K562 (cell line): ENCODE data around the gene RAB12. TPM values are rescaled to one million over a fixed set of nuclear protein-coding genes. Genes with fewer than 3 reads are reported as not detected.
A peak's percentile ranks its signal among the peaks of the same experiment; 100 is the strongest.

Source experiments
- ATAC-seq: fragments of 200-7000 bp; cut with Tn5 transposase; 3 replicates; pipeline ENCODE4 v1.9.1; 2020; ENCODE audit warnings: moderate library complexity
- BruUV-seq: library from RNA; stranded (reverse); fragments of 400-500 nt; replicated peaks from 2 replicates; lab custom pipeline; 2021; lab: Mats Ljungman, UMichigan
- CTCF ChIA-PET: fragments of 300-600 bp; formaldehyde crosslinking; extraction: SDS; loops from one replicate; lab custom pipeline; 2021; ENCODE audit warnings: low intra/inter-chr PET ratio; lab: Yijun Ruan, JAX
- POLR2A ChIA-PET: fragments of 300-600, 350-650 bp; sonication (Branson Sonifier 250); formaldehyde crosslinking; extraction: SDS; loops from one replicate; lab custom pipeline; 2021; ENCODE audit warnings: antibody characterized with exemption, inconsistent platforms; lab: Yijun Ruan, JAX
- DNase-seq, 4 experiments: peaks; one replicate each; pipeline versions ENCODE4 v3.0.0 to v3.0.0-alpha.2; 2011 to 2018; ENCODE audit warnings: low spot score in 3 of 4, mixed read lengths in 3 of 4; ENCODE audit errors: extremely low read depth in 1 of 4
- FAIRE-seq: peaks from 2 replicates; lab custom pipeline; 2011; peaks lifted over from hg19 to GRCh38; lab: Jason Lieb, UNC
- H2AFZ ChIP-seq: 2 replicates; pipeline ENCODE4 v1.6.0; 2011; ENCODE audit warnings: low read depth, low read length, control low read depth, inconsistent platforms
- H3K27ac ChIP-seq: fragments of 200-600 bp; 3 replicates; pipeline ENCODE4 v1.8.0; 2011; ENCODE audit warnings: low read depth, mild to moderate bottlenecking, control low read depth, inconsistent platforms, low read length, moderate library complexity, mixed read lengths; ENCODE audit errors: extremely low read depth
- H3K27me3 ChIP-seq, 2 experiments: fragments of 300-600 bp in 1 of 2; 2 replicates in 1 of 2; 3 replicates in 1 of 2; pipeline versions ENCODE4 v1.6.0 to v1.8.0; 2011; ENCODE audit warnings: inconsistent platforms in 2 of 2, low read length in 2 of 2, mild to moderate bottlenecking in 1 of 2, mixed read lengths in 1 of 2, moderate library complexity in 1 of 2; ENCODE audit not compliant: control insufficient read depth in 2 of 2, insufficient read depth in 2 of 2
- H3K36me3 ChIP-seq: fragments of 300-600 bp; 3 replicates; pipeline ENCODE4 v1.8.0; 2011; ENCODE audit warnings: mild to moderate bottlenecking, low read length, inconsistent platforms; ENCODE audit not compliant: control insufficient read depth, insufficient read depth
- H3K4me1 ChIP-seq, 2 experiments: fragments of 200-600 bp in 1 of 2; replicated peaks in 1 of 2; 2 replicates in 1 of 2; 3 replicates in 1 of 2; pipeline versions ENCODE4 v1.5.1 to v1.8.0; 2011; ENCODE audit warnings: inconsistent platforms in 2 of 2, low read length in 2 of 2, mild to moderate bottlenecking in 1 of 2, mixed read lengths in 1 of 2, moderate library complexity in 1 of 2; ENCODE audit not compliant: control insufficient read depth in 2 of 2, insufficient read depth in 2 of 2
- H3K4me2 ChIP-seq: 2 replicates; pipeline ENCODE4 v1.6.1; 2011; ENCODE audit warnings: low read length, control low read depth, inconsistent platforms, mixed read lengths; ENCODE audit not compliant: insufficient read depth
- H3K4me3 ChIP-seq: fragments of 200-600 bp; sonication (generic), shearing (Covaris generic); 2 replicates; pipeline ENCODE4 v1.5.1; 2016; ENCODE audit warnings: control low read depth, inconsistent platforms
- H3K79me2 ChIP-seq: fragments of 200-600 bp; 3 replicates; pipeline ENCODE4 v1.8.0; 2011; ENCODE audit warnings: low read length, inconsistent platforms; ENCODE audit not compliant: control insufficient read depth, insufficient read depth
- H3K9ac ChIP-seq, 2 experiments: 2 replicates each; pipeline versions ENCODE4 v1.6.0 to v1.6.1; 2011; ENCODE audit warnings: low read depth in 2 of 2, low read length in 2 of 2, control low read depth in 1 of 2, inconsistent platforms in 1 of 2, mild to moderate bottlenecking in 1 of 2, mixed read lengths in 1 of 2; ENCODE audit not compliant: insufficient read depth in 1 of 2
- H3K9me1 ChIP-seq: one replicate; pipeline ENCODE4 v1.6.0; 2011; ENCODE audit warnings: inconsistent platforms, mild to moderate bottlenecking, low read length, moderate library complexity; ENCODE audit not compliant: control insufficient read depth, insufficient read depth
- H3K9me3 ChIP-seq: replicated peaks from 2 replicates; pipeline ENCODE4 v1.5.1; 2011; ENCODE audit warnings: low read depth, low read length, inconsistent platforms; ENCODE audit not compliant: control insufficient read depth, insufficient read depth
- H4K20me1 ChIP-seq: replicated peaks from 2 replicates; pipeline ENCODE4 v1.6.1; 2011; ENCODE audit warnings: low read length, inconsistent platforms, mixed read lengths; ENCODE audit not compliant: control insufficient read depth, insufficient read depth
- CEBPB ChIP-seq: fragments of 450-650 bp; IDR thresholded peaks from 2 replicates; pipeline ENCODE4 v1.6.1; 2016; ENCODE audit warnings: missing genetic modification characterization, missing compliant biosample characterization
- CREBBP ChIP-seq: IDR thresholded peaks from one replicate; pipeline ENCODE4 v1.6.1; 2012; ENCODE audit warnings: low read depth, mild to moderate bottlenecking, control low read depth, inconsistent platforms, low read length
- EHMT2 ChIP-seq: fragments of 450-650 bp; IDR thresholded peaks from 2 replicates; pipeline ENCODE4 v1.6.1; 2018; ENCODE audit warnings: antibody characterized with exemption
- EWSR1 ChIP-seq: fragments of 450-650 bp; IDR thresholded peaks from 2 replicates; pipeline ENCODE4 v1.6.1; 2018; ENCODE audit warnings: borderline replicate concordance, mild to moderate bottlenecking, low read depth, moderate library complexity; ENCODE audit not compliant: partially characterized antibody
- PHF21A ChIP-seq: fragments of 450-650 bp; IDR thresholded peaks from 2 replicates; pipeline ENCODE4 v1.6.1; 2017; ENCODE audit warnings: low read depth, borderline replicate concordance
- SMC3 ChIP-seq: conservative IDR thresholded peaks from 2 replicates; pipeline ENCODE4 v1.6.1; 2011; ENCODE audit warnings: low read depth, low read length, improper control_type of control experiment; ENCODE audit not compliant: insufficient read depth
- SRSF1 ChIP-seq: fragments of 200-400 bp; formaldehyde crosslinking; IDR thresholded peaks from 2 replicates; pipeline ENCODE4 v1.6.1; 2017; ENCODE audit warnings: mild to moderate bottlenecking, low read depth, low read length, moderate library complexity
- TRIM24 ChIP-seq, 2 experiments: fragments of 450-650 bp; IDR thresholded peaks; 2 replicates each; pipeline ENCODE4 v1.6.1; 2016
- ZBTB34 ChIP-seq: fragments of 250-450 bp; sonication (Bioruptor Pico); IDR thresholded peaks from 2 replicates; pipeline ENCODE4 v1.8.0; 2021; ENCODE audit warnings: mild to moderate bottlenecking, moderate library complexity
- ZFX ChIP-seq: sonication (generic); formaldehyde crosslinking; IDR thresholded peaks from 2 replicates; pipeline ENCODE4 v1.8.0; 2022; ENCODE audit warnings: mild to moderate bottlenecking, missing genetic modification reagents, moderate library complexity
- ZNF431 ChIP-seq: sonication (generic); formaldehyde crosslinking; IDR thresholded peaks from 2 replicates; pipeline ENCODE4 v1.8.0; 2022; ENCODE audit warnings: mild to moderate bottlenecking, missing genetic modification reagents
- ZNF780A ChIP-seq: fragments of 250-450 bp; sonication (Bioruptor Pico); IDR thresholded peaks from 2 replicates; pipeline ENCODE4 v1.5.0; 2021; ENCODE audit warnings: mild to moderate bottlenecking
- ZNF830 ChIP-seq: fragments of 250-450 bp; sonication (Bioruptor Pico); IDR thresholded peaks from 2 replicates; pipeline ENCODE4 v1.5.0; 2021; ENCODE audit warnings: mild to moderate bottlenecking
- WGBS: fragments of 100-300 bp; shearing (Covaris generic); methylation state at CpG from one replicate; pipeline ENCODE4 v1.1.6; 2016; ENCODE audit warnings: low coverage, mixed read lengths; ENCODE audit not compliant: insufficient coverage; ENCODE audit errors: missing lambda C conversion rate; 5-methylcytosine and 5-hydroxymethylcytosine counted together
- in situ Hi-C: fragments of 300-500 bp; cut with MboI; formaldehyde crosslinking; loops from 4 replicates; pipeline ENCODE4 v1.15.0; 2018; ENCODE audit warnings: inconsistent platforms, mixed read lengths
- intact Hi-C: fragments of 100-400 bp; cut with micrococcal nuclease; formaldehyde crosslinking; loops from 2 replicates; pipeline ENCODE4 v1.14.2; 2022
- polyA plus RNA-seq, 8 experiments: library from polyadenylated mRNA; depleted of rRNA in 4 of 8; stranded (reverse) in 5 of 8; unstranded in 3 of 8; fragments of >200 nt; fragmentation: Nextera tagmentation in 2 of 8; fragmentation: Illumina TruSeq in 1 of 8; extraction: Ambion mirVana in 2 of 8; extraction: Trizol in 1 of 8; gene quantifications; 2 replicates each; pipeline versions ENCODE4 v1.2.1 to v1.2.3, GENCODE V29; 2011 to 2014; ENCODE audit warnings: inconsistent platforms in 1 of 8, missing spikeins in 1 of 8
- total RNA-seq, 7 experiments: library from RNA; depleted of rRNA in 6 of 7; stranded (reverse); fragments of >200 nt in 6 of 7; fragmentation: Illumina TruSeq in 2 of 7; extraction: Trizol in 2 of 7; gene quantifications; 2 replicates each; pipeline versions ENCODE4 v1.2.1 to v1.2.3, GENCODE V29; 2011 to 2021; ENCODE audit warnings: low replicate concordance in 1 of 7
- TF ChIP-seq, protein P1 (sequence below): fragments of 250-450 bp; sonication (Bioruptor Pico); IDR thresholded peaks from 2 replicates; pipeline ENCODE4 v1.5.0; 2020; ENCODE audit warnings: mild to moderate bottlenecking, borderline replicate concordance
- TF ChIP-seq, protein P2 (sequence below): fragments of 250-450 bp; sonication (Bioruptor Pico); IDR thresholded peaks from 2 replicates; pipeline ENCODE4 v1.4.0; 2020; ENCODE audit warnings: borderline replicate concordance
- TF ChIP-seq, protein P3 (sequence below): fragments of 200-800 bp; sonication (Bioruptor generic); IDR thresholded peaks from 2 replicates; pipeline ENCODE4 v1.6.1; 2017; ENCODE audit warnings: missing genetic modification characterization, missing compliant biosample characterization

The RAB12 gene
- total and polyA plus RNA-seq, 9 of the 15 experiments (the other 6 are each of a cell fraction or from before 2014, with no cell fraction given): 0.48 to 21.6 (median 18.8) TPM

DNA sequence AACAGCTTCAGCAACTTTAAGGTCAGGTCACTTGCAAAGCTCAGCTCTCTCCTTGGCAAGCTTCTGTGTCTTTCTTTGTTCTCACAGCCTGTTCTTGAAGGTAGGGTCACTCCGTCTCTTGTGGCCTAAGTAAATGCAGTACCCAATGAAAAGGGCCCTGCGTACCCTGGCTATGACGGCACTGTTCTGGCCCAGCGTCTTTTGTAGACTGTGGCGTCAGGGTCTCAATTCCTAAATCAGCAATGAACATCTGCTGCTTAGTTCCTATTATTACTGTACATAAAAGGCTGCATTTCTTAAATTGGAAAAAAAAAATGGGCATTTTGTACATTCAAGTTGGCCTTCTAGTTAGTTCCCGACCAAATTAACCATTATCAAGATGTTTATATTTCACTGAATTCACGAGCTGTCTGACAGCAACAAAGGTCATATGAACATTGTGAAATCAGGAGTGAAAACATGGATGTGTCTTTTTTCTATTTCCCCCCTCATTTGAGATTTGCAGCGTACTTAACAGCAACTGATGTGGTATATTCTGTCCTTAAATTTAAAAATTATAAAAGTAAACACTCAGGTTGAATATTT lies 79.1 kb downstream of the RAB12 start:
- intact Hi-C loops: loop anchor here (10.0 kb wide), 1 partner anchor 106 kb away; no protein-coding TSS in a partner anchor
- TF ChIP-seq CEBPB (tag) (0 out of 2 replicates have a peak, but pooled peaks have one; percentile 25), ZNF830 (CRISPR knock-in tag) (no peak), TRIM24 (IDR thresholded peaks at IDR 0.05) (no peak), ZNF431 (CRISPR knock-in tag) (no peak), EWSR1 (no peak), ZNF780A (CRISPR knock-in tag) (no peak), ZFX (CRISPR knock-in tag) (peak; percentile 14; the same call in 1 of the 2 replicates), PHF21A (no peak), ZBTB34 (CRISPR knock-in tag) (no peak), SRSF1 (no peak), EHMT2 (no peak), SMC3 (no peak), CREBBP (no peak)
- TF ChIP-seq, protein P1, sequence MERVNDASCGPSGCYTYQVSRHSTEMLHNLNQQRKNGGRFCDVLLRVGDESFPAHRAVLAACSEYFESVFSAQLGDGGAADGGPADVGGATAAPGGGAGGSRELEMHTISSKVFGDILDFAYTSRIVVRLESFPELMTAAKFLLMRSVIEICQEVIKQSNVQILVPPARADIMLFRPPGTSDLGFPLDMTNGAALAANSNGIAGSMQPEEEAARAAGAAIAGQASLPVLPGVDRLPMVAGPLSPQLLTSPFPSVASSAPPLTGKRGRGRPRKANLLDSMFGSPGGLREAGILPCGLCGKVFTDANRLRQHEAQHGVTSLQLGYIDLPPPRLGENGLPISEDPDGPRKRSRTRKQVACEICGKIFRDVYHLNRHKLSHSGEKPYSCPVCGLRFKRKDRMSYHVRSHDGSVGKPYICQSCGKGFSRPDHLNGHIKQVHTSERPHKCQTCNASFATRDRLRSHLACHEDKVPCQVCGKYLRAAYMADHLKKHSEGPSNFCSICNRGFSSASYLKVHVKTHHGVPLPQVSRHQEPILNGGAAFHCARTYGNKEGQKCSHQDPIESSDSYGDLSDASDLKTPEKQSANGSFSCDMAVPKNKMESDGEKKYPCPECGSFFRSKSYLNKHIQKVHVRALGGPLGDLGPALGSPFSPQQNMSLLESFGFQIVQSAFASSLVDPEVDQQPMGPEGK (CRISPR knock-in tag): no peak
- TF ChIP-seq, protein P2, sequence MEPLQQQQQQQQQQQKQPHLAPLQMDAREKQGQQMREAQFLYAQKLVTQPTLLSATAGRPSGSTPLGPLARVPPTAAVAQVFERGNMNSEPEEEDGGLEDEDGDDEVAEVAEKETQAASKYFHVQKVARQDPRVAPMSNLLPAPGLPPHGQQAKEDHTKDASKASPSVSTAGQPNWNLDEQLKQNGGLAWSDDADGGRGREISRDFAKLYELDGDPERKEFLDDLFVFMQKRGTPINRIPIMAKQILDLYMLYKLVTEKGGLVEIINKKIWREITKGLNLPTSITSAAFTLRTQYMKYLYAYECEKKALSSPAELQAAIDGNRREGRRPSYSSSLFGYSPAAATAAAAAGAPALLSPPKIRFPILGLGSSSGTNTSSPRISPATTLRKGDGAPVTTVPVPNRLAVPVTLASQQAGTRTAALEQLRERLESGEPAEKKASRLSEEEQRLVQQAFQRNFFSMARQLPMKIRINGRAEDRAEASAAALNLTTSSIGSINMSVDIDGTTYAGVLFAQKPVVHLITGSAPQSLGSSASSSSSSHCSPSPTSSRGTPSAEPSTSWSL (CRISPR knock-in tag): no peak
- TF ChIP-seq, protein P3, sequence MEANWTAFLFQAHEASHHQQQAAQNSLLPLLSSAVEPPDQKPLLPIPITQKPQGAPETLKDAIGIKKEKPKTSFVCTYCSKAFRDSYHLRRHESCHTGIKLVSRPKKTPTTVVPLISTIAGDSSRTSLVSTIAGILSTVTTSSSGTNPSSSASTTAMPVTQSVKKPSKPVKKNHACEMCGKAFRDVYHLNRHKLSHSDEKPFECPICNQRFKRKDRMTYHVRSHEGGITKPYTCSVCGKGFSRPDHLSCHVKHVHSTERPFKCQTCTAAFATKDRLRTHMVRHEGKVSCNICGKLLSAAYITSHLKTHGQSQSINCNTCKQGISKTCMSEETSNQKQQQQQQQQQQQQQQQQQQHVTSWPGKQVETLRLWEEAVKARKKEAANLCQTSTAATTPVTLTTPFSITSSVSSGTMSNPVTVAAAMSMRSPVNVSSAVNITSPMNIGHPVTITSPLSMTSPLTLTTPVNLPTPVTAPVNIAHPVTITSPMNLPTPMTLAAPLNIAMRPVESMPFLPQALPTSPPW (CRISPR knock-in tag): no peak
- H3K4me1 ChIP-seq: no peaks in the 10 kb centered on the region; a peak in 3 of 5 replicates
- no peaks in the 10 kb centered on the region for H3K9me1 ChIP-seq
- no peaks in the 10 kb centered on the region for H3K9me3 ChIP-seq
- POLR2A ChIA-PET: interaction anchor here (0.6 kb wide), 3 partner anchors 108 to 473 kb away, joined by 3 read pairs; no protein-coding TSS in a partner anchor
- BruUV-seq: no TSS peak
- DNase-seq: no peak
- peaks cover 10 to 22% of the 10 kb centered on the region in 2 experiments; a peak in 4 of 5 replicates for H3K27me3 ChIP-seq
- no peak for FAIRE-seq
- no peak overlapping the region for H3K4me3 ChIP-seq
- CTCF ChIA-PET: no interaction called here
- WGBS: 31% methylated on average over 8 of the region's 8 CpGs
- ATAC-seq: no peak
- no peak overlapping the region for H2AFZ ChIP-seq
- H3K27ac ChIP-seq: no peak overlapping the region
- H3K79me2 ChIP-seq: no peaks in the 10 kb centered on the region
- H4K20me1 ChIP-seq: no peaks in the 10 kb centered on the region
- H3K4me2 ChIP-seq: no peak overlapping the region
- in situ Hi-C loops: no loop called here
- H3K36me3 ChIP-seq: no peaks in the 10 kb centered on the region
- no peak overlapping the region for H3K9ac ChIP-seq
